Neural cell (in vitro differentiated cells): ENCODE measurements around the gene PDZRN3. TPM values are rescaled to one million over a fixed set of nuclear protein-coding genes. Genes with fewer than 3 reads are reported as not detected.

Source experiments
- H2AFZ ChIP-seq: fragments of 200-600, 300-800 bp; sonication (generic), shearing (Covaris generic); 2 replicates; pipeline ENCODE4 v1.6.0; 2014; ENCODE audit warnings: low read depth, mild to moderate bottlenecking, antibody characterized with exemption, low read length, moderate library complexity
- H3F3A ChIP-seq: fragments of 200-600 bp; shearing (Covaris generic); 2 replicates; pipeline ENCODE4 v1.6.1; 2016; ENCODE audit warnings: mild to moderate bottlenecking, moderate library complexity, mixed read lengths, antibody characterized with exemption, low read length; ENCODE audit not compliant: insufficient read depth, poor library complexity, severe bottlenecking
- H3K27ac ChIP-seq: fragments of 200-600, 300-800 bp; sonication (generic), shearing (Covaris generic); 2 replicates; pipeline ENCODE4 v1.5.1; 2014; ENCODE audit warnings: mild to moderate bottlenecking, low read length, moderate library complexity
- H3K27me3 ChIP-seq: fragments of 300-800, 200-600 bp; sonication (generic), shearing (Covaris generic); 2 replicates; pipeline ENCODE4 v1.6.0; 2014; ENCODE audit warnings: mild to moderate bottlenecking, low read depth, low read length, moderate library complexity; ENCODE audit not compliant: insufficient read depth
- H3K36me3 ChIP-seq: fragments of 300-800, 200-600 bp; sonication (generic), shearing (Covaris generic); 2 replicates; pipeline ENCODE4 v1.5.1; 2014; ENCODE audit warnings: mild to moderate bottlenecking, antibody characterized with exemption, low read length, moderate library complexity; ENCODE audit not compliant: insufficient read depth
- H3K4me2 ChIP-seq: fragments of 300-800, 200-600 bp; sonication (generic), shearing (Covaris generic); 2 replicates; pipeline ENCODE4 v1.6.0; 2014; ENCODE audit warnings: mild to moderate bottlenecking, low read length
- H3K4me3 ChIP-seq: fragments of 300-800, 200-600 bp; sonication (generic), shearing (Covaris generic); 2 replicates; pipeline ENCODE4 v1.5.1; 2014; ENCODE audit warnings: mild to moderate bottlenecking, low read length, moderate library complexity
- H3K79me2 ChIP-seq: fragments of 200-600 bp; shearing (Covaris generic); replicated peaks from 2 replicates; pipeline ENCODE4 v1.6.0; 2014; ENCODE audit warnings: mild to moderate bottlenecking, low read length, moderate library complexity; ENCODE audit not compliant: insufficient read depth
- H3K9ac ChIP-seq: fragments of 300-800, 200-600 bp; sonication (generic), shearing (Covaris generic); 2 replicates; pipeline ENCODE4 v1.6.1; 2016; ENCODE audit warnings: mild to moderate bottlenecking, low read length, mixed read lengths
- H3K9me2 ChIP-seq: fragments of 200-600 bp; shearing (Covaris generic); 2 replicates; pipeline ENCODE4 v1.6.1; 2016; ENCODE audit warnings: mild to moderate bottlenecking, low read length, mixed read lengths; ENCODE audit not compliant: insufficient read depth
- H3K9me3 ChIP-seq: fragments of 200-600, 300-800 bp; sonication (generic), shearing (Covaris generic); 2 replicates; pipeline ENCODE4 v1.6.1; 2016; ENCODE audit warnings: mild to moderate bottlenecking, mixed run types, low read length, moderate library complexity, mixed read lengths
- H4K20me1 ChIP-seq: fragments of 200-600 bp; shearing (Covaris generic); 2 replicates; pipeline ENCODE4 v1.6.1; 2016; ENCODE audit warnings: mild to moderate bottlenecking, mixed run types; ENCODE audit not compliant: insufficient read depth
- EP300 ChIP-seq: fragments of 450-650 bp; conservative IDR thresholded peaks from 2 replicates; pipeline ENCODE4 v1.6.1; 2014; ENCODE audit warnings: antibody characterized with exemption, mild to moderate bottlenecking, moderate library complexity; ENCODE audit not compliant: poor library complexity, severe bottlenecking
- EZH2 ChIP-seq: fragments of 200-600, 300-800 bp; shearing (Covaris generic), sonication (generic); IDR thresholded peaks from 2 replicates; pipeline ENCODE4 v1.6.1; 2014; ENCODE audit warnings: antibody characterized with exemption, low read length, borderline replicate concordance, mild to moderate bottlenecking; ENCODE audit not compliant: insufficient read depth, poor library complexity, severe bottlenecking
- MXI1 ChIP-seq: fragments of 450-650 bp; conservative IDR thresholded peaks from 2 replicates; pipeline ENCODE4 v1.6.1; 2014; ENCODE audit warnings: antibody characterized with exemption, mild to moderate bottlenecking; ENCODE audit not compliant: poor library complexity, severe bottlenecking
- POLR2AphosphoS5 ChIP-seq: IDR thresholded peaks from 2 replicates; pipeline ENCODE4 v1.6.1; 2012
- RAD21 ChIP-seq: fragments of 450-650 bp; conservative IDR thresholded peaks from 2 replicates; pipeline ENCODE4 v1.6.1; 2014; ENCODE audit warnings: antibody characterized with exemption, mild to moderate bottlenecking, moderate library complexity
- REST ChIP-seq: IDR thresholded peaks from 2 replicates; pipeline ENCODE4 v1.6.1; 2012; ENCODE audit warnings: borderline replicate concordance
- SMC3 ChIP-seq: fragments of 450-650 bp; conservative IDR thresholded peaks from 2 replicates; pipeline ENCODE4 v1.6.1; 2014; ENCODE audit warnings: antibody characterized with exemption, mild to moderate bottlenecking, moderate library complexity; ENCODE audit not compliant: poor library complexity
- TAF1 ChIP-seq: IDR thresholded peaks from 2 replicates; pipeline ENCODE4 v1.6.1; 2012; ENCODE audit warnings: low read depth
- polyA plus RNA-seq: library from polyadenylated mRNA; depleted of rRNA; stranded (reverse); fragments of >200 nt; gene quantifications from 2 replicates; pipeline ENCODE4 v1.2.3, GENCODE V29; 2014
- TF ChIP-seq, protein P1 (sequence below): fragments of 450-650 bp; IDR thresholded peaks from 2 replicates; pipeline ENCODE4 v1.5.1; 2014; ENCODE audit warnings: antibody characterized with exemption, mild to moderate bottlenecking, moderate library complexity; ENCODE audit not compliant: poor library complexity, severe bottlenecking

The PDZRN3 gene
- polyA plus RNA-seq, 1 donor from 2014 or later = 1.1 TPM

GRCh38 chr3:73399666-73400253 is 225.0 kb downstream of the PDZRN3 start:
- Histone ChIP-seq H3K27ac (no peak overlapping the region), H3F3A (no peaks in the 10 kb centered on the region), H4K20me1 (no peaks in the 10 kb centered on the region), H3K36me3 (no peaks in the 10 kb centered on the region), H3K79me2 (no peaks in the 10 kb centered on the region), H3K4me2 (no peak overlapping the region), H3K9me3 (no peaks in the 10 kb centered on the region), H3K9ac (no peak overlapping the region), H3K27me3 (no peaks in the 10 kb centered on the region), H3K4me3 (no peak overlapping the region), H2AFZ (no peak overlapping the region), H3K9me2 (no peaks in the 10 kb centered on the region)
- no peak for TF ChIP-seq MXI1
- no peak for TF ChIP-seq RAD21
- TF ChIP-seq POLR2AphosphoS5 = no peak
- TF ChIP-seq REST = no peak
- no peak for TF ChIP-seq EZH2
- no peak for TF ChIP-seq SMC3
- TF ChIP-seq EP300 = no peak
- TF ChIP-seq, protein P1, sequence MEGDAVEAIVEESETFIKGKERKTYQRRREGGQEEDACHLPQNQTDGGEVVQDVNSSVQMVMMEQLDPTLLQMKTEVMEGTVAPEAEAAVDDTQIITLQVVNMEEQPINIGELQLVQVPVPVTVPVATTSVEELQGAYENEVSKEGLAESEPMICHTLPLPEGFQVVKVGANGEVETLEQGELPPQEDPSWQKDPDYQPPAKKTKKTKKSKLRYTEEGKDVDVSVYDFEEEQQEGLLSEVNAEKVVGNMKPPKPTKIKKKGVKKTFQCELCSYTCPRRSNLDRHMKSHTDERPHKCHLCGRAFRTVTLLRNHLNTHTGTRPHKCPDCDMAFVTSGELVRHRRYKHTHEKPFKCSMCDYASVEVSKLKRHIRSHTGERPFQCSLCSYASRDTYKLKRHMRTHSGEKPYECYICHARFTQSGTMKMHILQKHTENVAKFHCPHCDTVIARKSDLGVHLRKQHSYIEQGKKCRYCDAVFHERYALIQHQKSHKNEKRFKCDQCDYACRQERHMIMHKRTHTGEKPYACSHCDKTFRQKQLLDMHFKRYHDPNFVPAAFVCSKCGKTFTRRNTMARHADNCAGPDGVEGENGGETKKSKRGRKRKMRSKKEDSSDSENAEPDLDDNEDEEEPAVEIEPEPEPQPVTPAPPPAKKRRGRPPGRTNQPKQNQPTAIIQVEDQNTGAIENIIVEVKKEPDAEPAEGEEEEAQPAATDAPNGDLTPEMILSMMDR = no peak
- TF ChIP-seq TAF1 = no peak

- Histone ChIP-seq H3K9me3 (no peaks in the 10 kb centered on the region), H3K36me3 (no peaks in the 10 kb centered on the region), H3K79me2 (no peaks in the 10 kb centered on the region), H3K4me3 (no peak overlapping the region), H3K27ac (no peak overlapping the region), H4K20me1 (no peaks in the 10 kb centered on the region), H3F3A (no peaks in the 10 kb centered on the region), H3K4me2 (no peak overlapping the region), H3K27me3 (no peaks in the 10 kb centered on the region), H2AFZ (no peak overlapping the region), H3K9me2 (no peaks in the 10 kb centered on the region), H3K9ac (no peak overlapping the region)
- TF ChIP-seq, protein P1 = no peak
- TF ChIP-seq EZH2 = no peak
- TF ChIP-seq MXI1 = no peak
- no peak for TF ChIP-seq TAF1
- TF ChIP-seq REST = no peak
- no peak for TF ChIP-seq POLR2AphosphoS5
- no peak for TF ChIP-seq EP300
- TF ChIP-seq RAD21 = no peak
- TF ChIP-seq SMC3 = no peak
These were observed 225.6 kb downstream of the PDZRN3 start for GRCh38 chr3:73399106-73399505.
